Stimulated activated CD4-positive, alpha-beta T cell treated with anti-CD3 and anti-CD28 coated beads, Interleukin-2, amount 100 ng/mL, for 24 hours (primary cell): ENCODE data around the gene FBXL5.

Experiments
- DNase-seq, 2 donors: peaks; one replicate each; pipeline ENCODE4 v3.0.0-alpha.2; 2020

FBXL5 gene

DNA sequence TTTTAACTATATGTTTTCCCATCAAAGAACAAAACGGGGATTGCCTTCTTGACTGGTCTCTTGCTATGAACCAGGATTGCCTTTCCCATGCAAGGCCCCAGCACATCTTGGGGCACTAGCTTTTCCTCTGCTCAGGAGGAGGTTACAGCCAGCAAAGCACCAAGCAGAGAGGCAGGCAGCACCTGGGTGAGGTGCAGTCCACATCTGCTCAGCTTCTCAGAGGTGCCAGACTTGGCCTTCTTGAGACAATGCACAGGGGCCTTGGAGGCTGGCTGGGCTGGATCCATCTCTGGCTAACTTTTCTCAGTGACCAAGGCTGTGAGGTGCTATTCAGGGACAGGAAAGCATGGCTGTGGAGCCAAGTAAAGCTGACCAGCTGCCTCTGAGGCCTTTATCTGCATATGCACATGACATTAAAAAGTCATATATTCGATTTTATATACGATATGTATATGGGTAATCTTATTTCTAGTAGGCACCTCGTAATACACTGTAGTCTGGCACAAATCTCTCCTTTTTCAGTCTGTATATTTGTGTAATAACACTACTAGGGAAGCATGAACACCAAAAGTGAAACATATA lies 98.6 kb downstream of the FBXL5 start:
- no peak for DNase-seq
